Natural killer cell (primary cell): ENCODE results near the gene ACTR3. TPM values are rescaled to one million over a fixed set of nuclear protein-coding genes. Genes with fewer than 3 reads are reported as not detected.
A peak's percentile ranks its signal among the peaks of the same experiment; 100 is the strongest.

ENCODE experiments used
- ATAC-seq, 3 donors: fragments of 150-1000 bp in 2 of 3; fragments of 200-7000 bp in 1 of 3; cut with Tn5 transposase; 1 replicate in 1 of 3; 2 replicates in 2 of 3; pipeline ENCODE4 v1.10.0; 2021; ENCODE audit warnings: mild to moderate bottlenecking in 2 of 3, moderate library complexity in 2 of 3
- DNase-seq, 2 donors: peaks; one replicate each; pipeline versions ENCODE4 v3.0.0 to v3.0.0-alpha.2; 2013 to 2021; ENCODE audit warnings: mixed read lengths in 1 of 2
- H3K27ac ChIP-seq: one replicate; pipeline ENCODE4 v1.5.1; 2013; ENCODE audit warnings: mild to moderate bottlenecking, low read length
- H3K27me3 ChIP-seq: one replicate; pipeline ENCODE4 v1.6.1; 2013; ENCODE audit warnings: low read length; ENCODE audit not compliant: control insufficient read depth, insufficient read depth
- H3K36me3 ChIP-seq: one replicate; pipeline ENCODE4 v1.6.1; 2013; ENCODE audit warnings: low read length; ENCODE audit not compliant: control insufficient read depth, insufficient read depth
- H3K4me1 ChIP-seq: one replicate; pipeline ENCODE4 v1.6.1; 2013; ENCODE audit warnings: low read length; ENCODE audit not compliant: control insufficient read depth, insufficient read depth
- H3K4me3 ChIP-seq: one replicate; pipeline ENCODE4 v1.5.1; 2013; ENCODE audit warnings: low read length
- H3K9me3 ChIP-seq: one replicate; pipeline ENCODE4 v1.6.1; 2013; ENCODE audit warnings: low read length; ENCODE audit not compliant: control insufficient read depth, insufficient read depth
- H3K27ac Mint-ChIP-seq, 2 donors: one replicate each; pipeline ENCODE4 v1.8.0; 2022; ENCODE audit warnings: mild to moderate bottlenecking in 2 of 2, mixed read lengths in 2 of 2, moderate library complexity in 1 of 2
- H3K27me3 Mint-ChIP-seq, 2 donors: one replicate each; pipeline ENCODE4 v1.8.0; 2022; ENCODE audit warnings: low read depth in 2 of 2, mixed read lengths in 2 of 2
- H3K36me3 Mint-ChIP-seq: one replicate; pipeline ENCODE4 v1.8.0; 2022; ENCODE audit warnings: mixed read lengths
- H3K4me1 Mint-ChIP-seq, 2 donors: one replicate each; pipeline ENCODE4 v1.8.0; 2022; ENCODE audit warnings: mixed read lengths in 2 of 2
- H3K4me3 Mint-ChIP-seq: one replicate; pipeline ENCODE4 v1.8.0; 2022; ENCODE audit warnings: mild to moderate bottlenecking, moderate library complexity, mixed read lengths
- H3K9me3 Mint-ChIP-seq, 2 donors: one replicate each; pipeline ENCODE4 v1.8.0; 2022; ENCODE audit warnings: mixed read lengths in 2 of 2
- WGBS: methylation state at CpG from one replicate; pipeline ENCODE4 v1.1.7; 2013; ENCODE audit warnings: missing lambda C conversion rate; ENCODE audit not compliant: insufficient coverage; 5-methylcytosine and 5-hydroxymethylcytosine counted together
- intact Hi-C: fragments of 100-400 bp; cut with micrococcal nuclease; formaldehyde crosslinking; loops from one replicate; pipeline ENCODE4 v1.14.2; 2022
- total RNA-seq, 4 donors: library from RNA; stranded (reverse); fragments of 120-200 nt in 1 of 4; gene quantifications; one replicate each; pipeline versions ENCODE4 v1.2.3 to v1.2.4, GENCODE V29; 2013 to 2022
- TF ChIP-seq, protein P1 (sequence below): fragments of 200-600 bp; IDR thresholded peaks from one replicate; pipeline ENCODE4 v1.8.0; 2022; ENCODE audit warnings: antibody characterized with exemption

The ACTR3 gene
- total RNA-seq, 3 donors from 2014 or later (not counting 1 experiment from before 2014, with no cell fraction given) = 323 to 428 (median 352) TPM

DNA sequence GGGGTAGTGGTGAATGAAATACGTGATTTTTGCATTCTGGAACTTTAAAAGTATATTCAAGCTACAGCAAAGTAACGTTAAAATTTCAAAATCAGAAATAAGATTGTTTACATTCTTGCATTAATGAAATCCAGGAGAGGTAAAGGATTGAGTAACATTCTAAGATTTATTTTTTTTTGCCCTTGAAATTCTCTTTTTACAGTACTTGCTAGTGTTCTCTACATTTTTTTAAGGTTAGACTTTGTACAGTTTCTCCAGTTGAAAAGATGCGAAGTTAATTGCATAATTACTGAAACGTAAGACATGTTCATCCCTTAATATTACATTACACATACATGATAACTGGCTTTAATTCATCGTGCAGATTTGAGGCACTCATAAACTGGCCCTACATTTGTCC, 74.5 kb downstream of the ACTR3 start:
- Mint-ChIP-seq H3K27me3 (no peaks in the 10 kb centered on the region), H3K27ac (peak overlapping the region in 1 of 2 donors; percentile 75), H3K4me1 (peaks cover 21 to 39% of the 10 kb centered on the region in 2 donors), H3K4me3 (no peak overlapping the region), H3K36me3 (no peaks in the 10 kb centered on the region), H3K9me3 (no peaks in the 10 kb centered on the region)
- Histone ChIP-seq H3K4me3 (no peak overlapping the region), H3K36me3 (peaks cover 38% of the 10 kb centered on the region), H3K27ac (no peak overlapping the region), H3K4me1 (no peaks in the 10 kb centered on the region), H3K27me3 (no peaks in the 10 kb centered on the region), H3K9me3 (no peaks in the 10 kb centered on the region)
- TF ChIP-seq, protein P1, sequence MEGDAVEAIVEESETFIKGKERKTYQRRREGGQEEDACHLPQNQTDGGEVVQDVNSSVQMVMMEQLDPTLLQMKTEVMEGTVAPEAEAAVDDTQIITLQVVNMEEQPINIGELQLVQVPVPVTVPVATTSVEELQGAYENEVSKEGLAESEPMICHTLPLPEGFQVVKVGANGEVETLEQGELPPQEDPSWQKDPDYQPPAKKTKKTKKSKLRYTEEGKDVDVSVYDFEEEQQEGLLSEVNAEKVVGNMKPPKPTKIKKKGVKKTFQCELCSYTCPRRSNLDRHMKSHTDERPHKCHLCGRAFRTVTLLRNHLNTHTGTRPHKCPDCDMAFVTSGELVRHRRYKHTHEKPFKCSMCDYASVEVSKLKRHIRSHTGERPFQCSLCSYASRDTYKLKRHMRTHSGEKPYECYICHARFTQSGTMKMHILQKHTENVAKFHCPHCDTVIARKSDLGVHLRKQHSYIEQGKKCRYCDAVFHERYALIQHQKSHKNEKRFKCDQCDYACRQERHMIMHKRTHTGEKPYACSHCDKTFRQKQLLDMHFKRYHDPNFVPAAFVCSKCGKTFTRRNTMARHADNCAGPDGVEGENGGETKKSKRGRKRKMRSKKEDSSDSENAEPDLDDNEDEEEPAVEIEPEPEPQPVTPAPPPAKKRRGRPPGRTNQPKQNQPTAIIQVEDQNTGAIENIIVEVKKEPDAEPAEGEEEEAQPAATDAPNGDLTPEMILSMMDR = no peak
- intact Hi-C loops = no loop called here
- ATAC-seq (no peak), DNase-seq (no peak)
- 95% methylated on average over 4 of the region's 5 CpGs for WGBS

DNA sequence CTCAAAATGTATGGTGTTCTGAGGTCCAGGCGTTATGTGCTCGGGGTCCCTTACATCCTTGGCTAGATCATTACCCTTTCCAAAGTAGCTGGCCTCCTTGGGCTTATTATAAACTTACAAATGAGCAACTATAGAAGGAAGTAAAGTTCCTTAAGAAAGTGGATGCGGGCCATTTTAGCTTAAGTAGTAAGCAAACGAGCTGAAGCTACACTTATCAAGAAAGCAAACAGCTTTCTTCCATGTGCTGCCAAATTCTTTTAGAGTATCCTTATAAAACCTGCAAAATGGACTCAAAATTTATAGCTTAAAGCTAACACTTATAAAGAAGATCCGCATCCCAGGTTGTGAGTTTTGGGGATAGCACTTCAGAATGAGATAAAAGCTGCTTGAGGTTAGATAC, 75.3 kb downstream of the ACTR3 start:
- WGBS = 100% methylated on average over 5 of the region's 5 CpGs
- Mint-ChIP-seq H3K9me3 (no peaks in the 10 kb centered on the region), H3K4me1 (peaks cover 21 to 39% of the 10 kb centered on the region in 2 donors), H3K27ac (peak overlapping the region; percentile 75 to 83), H3K4me3 (no peak overlapping the region), H3K27me3 (no peaks in the 10 kb centered on the region), H3K36me3 (no peaks in the 10 kb centered on the region)
- Histone ChIP-seq H3K36me3 (peaks cover 30% of the 10 kb centered on the region), H3K4me3 (no peak overlapping the region), H3K4me1 (no peaks in the 10 kb centered on the region), H3K27me3 (no peaks in the 10 kb centered on the region), H3K9me3 (no peaks in the 10 kb centered on the region), H3K27ac (no peak overlapping the region)
- TF ChIP-seq, protein P1 = no peak
- DNase-seq = no peak
- intact Hi-C loops = no loop called here
- ATAC-seq = no peak

DNA sequence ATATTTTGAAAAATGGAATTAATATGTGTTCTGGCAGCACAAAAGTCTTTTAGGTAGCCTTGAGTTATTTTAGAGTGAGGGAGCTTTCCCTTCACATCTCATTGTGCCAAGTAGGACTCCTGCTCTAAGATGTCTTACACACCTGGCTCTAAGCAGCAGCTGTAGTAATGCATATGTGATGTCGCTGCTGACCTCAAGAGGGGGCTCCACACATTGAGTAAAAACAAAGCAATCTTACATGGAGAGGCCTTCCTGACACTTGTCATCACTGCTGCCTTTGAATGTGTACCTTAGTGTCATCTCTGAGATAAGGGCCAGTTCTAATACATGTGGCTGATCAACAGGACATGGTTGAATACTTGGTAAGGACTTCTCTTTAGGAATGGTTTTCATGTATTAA, 75.8 kb downstream of the ACTR3 start:
- Mint-ChIP-seq H3K4me1 (peaks cover 21 to 35% of the 10 kb centered on the region in 2 donors), H3K27ac (peak overlapping the region; percentile 75 to 83)
- intact Hi-C loops = no loop called here

DNA sequence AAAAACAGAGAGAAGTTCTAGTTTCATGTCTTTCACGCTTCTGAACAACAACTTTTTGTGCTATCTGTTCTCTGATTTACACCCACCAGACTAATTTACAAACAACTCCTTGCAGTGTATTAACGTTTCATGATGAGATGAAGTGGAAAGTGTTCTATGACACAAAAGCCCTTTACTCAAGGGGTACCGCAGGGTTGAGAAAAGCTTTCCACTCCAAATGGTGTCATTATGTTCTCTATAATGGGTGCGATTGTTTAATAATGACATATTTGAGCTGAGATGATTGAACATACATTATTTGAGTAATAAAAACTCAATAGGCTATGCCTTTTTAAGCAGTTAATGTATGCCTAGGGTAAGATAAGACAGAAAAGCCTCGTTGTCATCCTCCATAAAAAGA, 76.3 kb downstream of the ACTR3 start:
- Mint-ChIP-seq H3K4me3 (no peak overlapping the region), H3K4me1 (peaks cover 21 to 34% of the 10 kb centered on the region in 2 donors), H3K36me3 (no peaks in the 10 kb centered on the region), H3K27ac (peak overlapping the region; percentile 75 to 83), H3K9me3 (no peaks in the 10 kb centered on the region), H3K27me3 (no peaks in the 10 kb centered on the region)
- TF ChIP-seq, protein P1 = no peak
- no peaks in the 10 kb centered on the region for H3K4me1 ChIP-seq
- no peaks in the 10 kb centered on the region for H3K9me3 ChIP-seq
- no peak overlapping the region for H3K4me3 ChIP-seq
- peaks cover 22% of the 10 kb centered on the region for H3K36me3 ChIP-seq
- no peak overlapping the region for H3K27ac ChIP-seq
- no peak for DNase-seq
- intact Hi-C loops = no loop called here
- no peaks in the 10 kb centered on the region for H3K27me3 ChIP-seq
- 83% methylated on average over 2 of the region's 5 CpGs for WGBS
- ATAC-seq = no peak

More for the DNA sequence above, 75.8 kb downstream of the ACTR3 start:
- WGBS = 25% methylated on average over 1 of the region's 1 CpG
- H3K27me3 Mint-ChIP-seq = no peaks in the 10 kb centered on the region
- H3K4me3 Mint-ChIP-seq = no peak overlapping the region
- H3K4me3 ChIP-seq = no peak overlapping the region
- H3K36me3 Mint-ChIP-seq = no peaks in the 10 kb centered on the region
- no peaks in the 10 kb centered on the region for H3K27me3 ChIP-seq
- DNase-seq (peak in 1 of 2 donors; percentile 66), ATAC-seq (peak; percentile 71 to 83 (median 78))
- H3K9me3 Mint-ChIP-seq = no peaks in the 10 kb centered on the region
- peaks cover 26% of the 10 kb centered on the region for H3K36me3 ChIP-seq
- no peaks in the 10 kb centered on the region for H3K4me1 ChIP-seq
- H3K27ac ChIP-seq = no peak overlapping the region
- TF ChIP-seq, protein P1 = peak; percentile 32
- H3K9me3 ChIP-seq = no peaks in the 10 kb centered on the region
